ENCODE measurements around the gene EPM2A.

- no peak for TF ChIP-seq MXI1 (IDR thresholded peaks at IDR 0.05; ENCODE audit: borderline replicate concordance, low read depth, low read length)
- TF ChIP-seq RCOR1 (IDR thresholded peaks at IDR 0.05; ENCODE audit: insufficient replicate concordance, low read length): no peak
Measured at GRCh38 chr6:145729887-145730286, 5.4 kb downstream of the EPM2A start.
